Loucy (cell line): ENCODE data around the gene PTH2R.
"Not testable (repeated sequence)": the region's sequence is repeated elsewhere in the genome, so short reads cannot be mapped to it uniquely, and the experiment has no call there.

ENCODE experiments used
- H2AFZ ChIP-seq: fragments of 200-600 bp; sonication (generic); 2 replicates; pipeline ENCODE4 v1.6.0; 2016; ENCODE audit warnings: antibody characterized with exemption, mild to moderate bottlenecking, low read length, moderate library complexity
- H3F3A ChIP-seq: fragments of 200-600 bp; 2 replicates; pipeline ENCODE4 v1.6.0; 2016; ENCODE audit warnings: antibody characterized with exemption, low read depth, mild to moderate bottlenecking
- H3K27me3 ChIP-seq: fragments of 200-600 bp; sonication (generic); 2 replicates; pipeline ENCODE4 v1.6.1; 2014; ENCODE audit warnings: low read length, mild to moderate bottlenecking; ENCODE audit not compliant: insufficient read depth, poor library complexity, severe bottlenecking
- H3K36me3 ChIP-seq: fragments of 200-600 bp; sonication (generic); 2 replicates; pipeline ENCODE4 v1.6.1; 2016; ENCODE audit warnings: low read length; ENCODE audit not compliant: insufficient read depth
- H3K4me1 ChIP-seq: fragments of 200-600 bp; sonication (generic); 2 replicates; pipeline ENCODE4 v1.5.1; 2014; ENCODE audit warnings: low read length, mild to moderate bottlenecking; ENCODE audit not compliant: insufficient read depth, poor library complexity, severe bottlenecking
- H3K4me2 ChIP-seq: fragments of 200-600 bp; sonication (generic); 2 replicates; pipeline ENCODE4 v1.6.0; 2014; ENCODE audit warnings: antibody characterized with exemption, low read length, low read depth, mild to moderate bottlenecking; ENCODE audit not compliant: poor library complexity, severe bottlenecking
- H3K4me3 ChIP-seq: fragments of 200-600 bp; sonication (generic); 2 replicates; pipeline ENCODE4 v1.5.1; 2014; ENCODE audit warnings: low read length, mild to moderate bottlenecking, mixed read lengths; ENCODE audit not compliant: poor library complexity, severe bottlenecking
- H3K79me2 ChIP-seq: fragments of 200-600 bp; sonication (generic); 2 replicates; pipeline ENCODE4 v1.6.1; 2014; ENCODE audit warnings: low read length; ENCODE audit not compliant: insufficient read depth
- H3K9ac ChIP-seq: fragments of 200-600 bp; sonication (generic); 2 replicates; pipeline ENCODE4 v1.6.0; 2014; ENCODE audit warnings: mild to moderate bottlenecking, low read depth, low read length, moderate library complexity; ENCODE audit not compliant: poor library complexity, severe bottlenecking
- H3K9me2 ChIP-seq: fragments of 200-600 bp; sonication (generic); replicated peaks from 2 replicates; pipeline ENCODE4 v1.6.1; 2016; ENCODE audit warnings: low read depth, low read length, mixed read lengths
- H3K9me3 ChIP-seq: fragments of 200-600 bp; sonication (generic); 2 replicates; pipeline ENCODE4 v1.6.1; 2014; ENCODE audit warnings: mild to moderate bottlenecking, antibody characterized with exemption, low read length, low read depth; ENCODE audit not compliant: insufficient read depth
- H4K20me1 ChIP-seq: fragments of 200-600 bp; sonication (generic); 2 replicates; pipeline ENCODE4 v1.6.0; 2014; ENCODE audit warnings: antibody characterized with exemption, low read length, mild to moderate bottlenecking; ENCODE audit not compliant: insufficient read depth, poor library complexity, severe bottlenecking
- CTCF ChIP-seq: fragments of 200-600 bp; sonication (generic); conservative IDR thresholded peaks from 2 replicates; pipeline ENCODE4 v1.5.1; 2014; ENCODE audit warnings: mild to moderate bottlenecking, antibody characterized with exemption, low read length
- EZH2phosphoT487 ChIP-seq: fragments of 200-600 bp; IDR thresholded peaks from 2 replicates; pipeline ENCODE4 v1.6.1; 2018; ENCODE audit warnings: antibody characterized with exemption, mild to moderate bottlenecking, moderate library complexity, borderline replicate concordance

Gene PTH2R

GRCh38 chr2:208375491-208376068, 31.0 kb upstream of the PTH2R start:
- Histone ChIP-seq H3K36me3 (no peaks in the 10 kb centered on the region), H3K9me2 (no peaks in the 10 kb centered on the region), H3K79me2 (no peaks in the 10 kb centered on the region), H3F3A (no peaks in the 10 kb centered on the region), H3K27me3 (no peaks in the 10 kb centered on the region), H3K4me3 (no peak overlapping the region), H3K9ac (no peak overlapping the region), H3K4me1 (no peaks in the 10 kb centered on the region), H2AFZ (peak overlapping the region; percentile 61; the same call in 1 of the 2 replicates), H3K9me3 (no peaks in the 10 kb centered on the region), H3K4me2 (no peak overlapping the region), H4K20me1 (no peaks in the 10 kb centered on the region)
- TF ChIP-seq EZH2phosphoT487 (no peak), CTCF (no peak)

GRCh38 chr2:208377344-208377860, 29.2 kb upstream of the PTH2R start:
- not testable (repeated sequence) for H4K20me1 ChIP-seq, H3K9ac ChIP-seq, H3K4me1 ChIP-seq, H3K9me2 ChIP-seq, H3K9me3 ChIP-seq, H3K36me3 ChIP-seq, H2AFZ ChIP-seq, H3K4me3 ChIP-seq, H3K27me3 ChIP-seq, H3F3A ChIP-seq, H3K79me2 ChIP-seq, H3K4me2 ChIP-seq

GRCh38 chr2:208379192-208379591, 27.4 kb upstream of the PTH2R start:
- no peaks in the 10 kb centered on the region for H3K4me1 ChIP-seq
- H3K36me3 ChIP-seq: no peaks in the 10 kb centered on the region
- no peaks in the 10 kb centered on the region for H3F3A ChIP-seq
- no peak overlapping the region for H2AFZ ChIP-seq
- H3K9me3 ChIP-seq: no peaks in the 10 kb centered on the region
- no peak overlapping the region for H3K9ac ChIP-seq
- no peaks in the 10 kb centered on the region for H3K79me2 ChIP-seq
- H3K4me2 ChIP-seq: no peak overlapping the region
- no peaks in the 10 kb centered on the region for H3K27me3 ChIP-seq
- TF ChIP-seq CTCF (no peak), EZH2phosphoT487 (no peak)
- H4K20me1 ChIP-seq: no peaks in the 10 kb centered on the region
- no peaks in the 10 kb centered on the region for H3K9me2 ChIP-seq
- no peak overlapping the region for H3K4me3 ChIP-seq

GRCh38 chr2:208384637-208385036, 22.0 kb upstream of the PTH2R start:
- Histone ChIP-seq H3K9me2 (no peaks in the 10 kb centered on the region), H3K4me3 (no peak overlapping the region), H3K36me3 (no peaks in the 10 kb centered on the region), H3K9me3 (no peaks in the 10 kb centered on the region), H3F3A (no peaks in the 10 kb centered on the region), H3K4me2 (no peak overlapping the region), H3K27me3 (no peaks in the 10 kb centered on the region), H3K9ac (no peak overlapping the region), H3K4me1 (no peaks in the 10 kb centered on the region), H3K79me2 (no peaks in the 10 kb centered on the region), H2AFZ (no peak overlapping the region), H4K20me1 (no peaks in the 10 kb centered on the region)
- TF ChIP-seq CTCF: no peak
- TF ChIP-seq EZH2phosphoT487: no peak
